Stimulated activated CD4-positive, alpha-beta T cell treated with anti-CD3 and anti-CD28 coated beads, Interleukin-12 subunit alpha, Interleukin-12 subunit beta, amount 100 ng/mL, for 24 hours (primary cell): ENCODE results near the gene MAGIX.

ENCODE experiments used
- DNase-seq, 2 experiments: peaks; one replicate each; pipeline ENCODE4 v3.0.0-alpha.2; 2020; ENCODE audit warnings: low read depth in 2 of 2

MAGIX gene

DNA sequence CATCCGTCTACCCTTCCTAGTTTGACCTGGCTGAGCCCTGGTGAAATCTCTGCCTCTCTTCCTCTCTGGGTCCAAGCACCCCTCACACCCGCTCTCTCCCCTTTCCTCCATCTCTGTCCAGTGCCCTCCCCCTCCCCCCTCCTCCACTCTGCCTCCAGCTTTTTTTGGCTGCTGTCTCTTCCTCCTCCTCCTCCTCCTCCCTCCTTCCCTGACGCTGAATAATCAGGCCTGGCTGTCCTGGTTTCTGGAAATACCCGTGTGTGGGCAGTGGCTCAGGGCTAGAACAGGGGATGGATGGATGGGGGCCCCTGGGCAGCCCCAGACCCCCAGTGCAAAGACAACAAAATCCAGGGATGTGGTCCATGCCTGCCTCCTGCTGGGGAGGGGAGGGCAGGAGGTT is 42.2 kb downstream of the MAGIX start:
- DNase-seq: no peak

DNA sequence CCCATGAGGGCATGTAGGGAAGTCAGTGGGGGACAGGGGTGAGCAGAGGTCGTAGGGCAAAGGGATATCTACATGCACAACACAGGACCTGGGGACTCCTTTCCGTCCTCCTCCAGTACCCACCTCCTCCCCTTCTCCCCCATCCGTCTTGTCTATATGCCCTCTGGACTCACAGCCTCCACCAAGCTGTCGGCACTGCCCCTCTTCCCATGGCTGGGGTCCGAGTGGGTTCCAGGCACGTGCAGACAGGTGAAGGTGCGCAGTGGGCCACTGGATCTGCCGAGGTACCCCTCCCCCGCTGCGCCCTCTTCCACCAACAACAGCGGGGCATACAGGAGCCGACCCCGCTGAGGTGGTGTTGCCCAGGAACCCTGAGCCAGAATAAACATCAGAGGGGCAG is 42.9 kb downstream of the MAGIX start:
- DNase-seq: no peak

DNA sequence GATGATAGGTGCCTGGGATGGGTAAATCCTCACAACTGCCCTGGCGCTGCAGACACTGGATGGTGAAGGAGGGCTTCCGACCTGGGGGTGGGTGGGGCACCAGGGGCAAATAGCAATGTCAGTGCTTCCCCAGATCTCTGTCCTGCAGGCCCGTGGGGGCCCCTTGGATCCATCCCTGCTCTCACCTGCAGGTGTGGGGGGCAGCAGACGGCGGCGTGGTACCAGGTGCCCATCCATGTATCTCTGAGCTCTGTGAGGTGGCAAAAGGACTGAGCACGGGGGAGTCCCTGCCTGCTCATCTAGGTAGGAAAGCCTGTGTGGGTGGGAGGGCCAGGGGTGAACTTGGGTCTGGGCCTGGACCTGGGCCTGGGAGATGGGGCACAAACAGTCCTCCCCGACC is 44.0 kb downstream of the MAGIX start:
- DNase-seq: no peak

DNA sequence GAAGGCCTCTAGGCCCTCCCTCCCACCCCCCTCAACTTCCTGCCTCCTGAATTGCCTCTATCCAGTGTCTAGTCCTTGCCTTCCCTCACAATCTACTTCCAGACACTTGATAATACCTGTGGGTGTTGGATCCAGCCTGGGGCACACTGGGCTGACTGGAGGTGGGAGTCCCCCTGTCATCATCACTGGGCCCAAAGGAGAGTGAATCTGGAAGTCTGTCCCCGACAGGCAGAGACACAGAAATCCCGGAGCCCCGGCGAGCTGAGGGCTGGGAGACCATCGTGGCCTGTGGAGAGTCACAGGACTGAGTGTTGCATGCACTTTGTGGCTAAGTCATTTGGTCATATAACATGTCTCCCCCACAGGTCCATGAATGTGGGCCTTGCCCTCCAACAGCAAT is 45.8 kb downstream of the MAGIX start:
- no peak for DNase-seq

DNA sequence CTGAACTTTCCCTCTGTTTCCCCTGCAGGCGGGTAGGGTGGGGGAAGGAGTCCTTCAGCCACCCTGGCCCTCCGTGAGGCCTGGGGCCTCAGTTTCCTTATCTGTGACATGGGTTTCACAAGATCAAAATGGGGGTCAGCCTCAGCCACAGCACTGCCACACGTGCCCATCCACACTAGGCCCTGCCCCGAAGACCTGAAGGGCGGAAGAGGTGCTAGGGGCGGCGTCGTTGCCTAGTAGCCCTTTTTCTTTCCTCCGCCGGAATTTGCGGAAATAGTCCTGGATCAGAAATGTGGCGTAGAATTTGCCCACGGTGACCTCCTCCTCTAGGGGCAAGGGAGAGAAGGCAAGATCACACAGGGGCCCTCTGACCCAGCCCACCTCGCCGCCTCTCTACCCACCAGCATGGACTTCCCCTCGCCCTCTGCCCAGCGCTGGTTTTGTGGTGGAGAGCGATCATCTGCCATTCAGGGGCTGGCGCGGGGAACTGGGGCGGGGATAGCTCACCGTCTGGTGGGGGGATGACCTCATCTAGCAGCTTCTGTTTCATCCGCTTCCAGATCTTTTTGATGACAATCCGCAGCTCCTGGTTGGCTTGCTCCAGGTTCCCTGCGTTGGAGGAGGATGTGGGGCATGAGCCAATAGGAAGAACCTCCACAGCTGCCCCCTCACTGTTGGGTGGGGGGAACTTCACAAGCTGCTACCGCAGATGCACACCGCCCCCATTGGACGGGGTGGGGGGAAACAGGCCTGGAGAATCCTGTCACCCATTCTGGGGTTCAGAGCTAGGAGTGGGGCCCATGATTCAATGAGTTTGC is 47.1 kb downstream of the MAGIX start:
- DNase-seq: no peak

DNA sequence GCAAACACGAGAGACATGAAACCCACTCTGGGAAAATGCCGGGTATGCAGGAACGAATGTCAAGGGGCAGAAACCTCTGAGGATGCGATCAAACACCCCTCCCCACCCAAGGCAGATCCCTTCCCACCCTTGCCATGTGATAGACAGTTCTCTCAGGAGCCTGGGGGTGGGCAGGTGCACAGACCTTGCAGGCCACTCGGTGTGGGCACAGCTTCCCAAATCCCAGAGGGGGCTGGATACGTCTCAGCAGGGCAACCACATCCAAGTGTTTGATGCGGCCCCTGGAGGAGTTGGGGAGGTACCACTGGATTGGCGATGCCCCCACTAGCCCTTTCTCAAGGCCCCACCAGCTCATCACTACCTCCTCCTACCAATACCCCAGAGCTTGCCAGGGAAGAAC is 47.8 kb downstream of the MAGIX start:
- DNase-seq: no peak

DNA sequence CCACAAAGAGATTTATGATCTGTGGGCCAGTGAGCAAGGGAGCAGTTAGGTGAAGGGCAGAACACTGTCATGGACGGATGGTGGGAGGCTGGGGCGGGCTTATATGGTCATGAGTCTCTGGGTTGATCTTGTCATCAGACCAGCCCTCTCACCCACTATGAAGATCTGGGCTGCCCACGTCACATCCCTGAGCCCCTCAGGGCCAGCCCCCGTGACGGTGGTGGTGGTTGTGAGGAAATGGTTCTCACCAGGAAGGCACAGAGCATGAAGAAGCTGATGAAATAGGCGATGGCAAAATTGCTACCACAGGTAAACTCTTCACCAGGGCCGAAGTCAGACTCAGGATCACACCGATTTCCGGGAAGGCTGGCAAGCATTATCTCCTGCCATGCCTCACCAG is 48.5 kb downstream of the MAGIX start:
- no peak for DNase-seq

DNA sequence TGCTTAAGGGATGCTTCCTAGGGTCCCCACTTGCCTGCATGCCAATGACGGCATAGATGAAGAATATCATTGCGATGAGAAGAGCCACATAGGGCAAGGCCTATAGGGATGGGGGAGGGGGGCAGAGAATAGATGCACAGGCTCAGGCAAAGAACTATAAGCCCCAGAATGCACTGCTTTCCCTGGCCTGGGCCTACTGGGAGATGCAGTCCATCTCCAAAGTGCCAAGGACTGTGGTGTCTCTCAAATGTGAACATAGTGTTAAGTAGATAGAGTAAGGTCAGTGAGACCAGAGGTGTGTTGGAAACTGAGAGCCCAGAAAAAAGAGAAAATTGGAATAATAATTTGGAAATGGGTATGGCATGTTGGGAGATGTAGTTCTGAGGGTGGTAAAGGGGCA is 49.7 kb downstream of the MAGIX start:
- DNase-seq: no peak

DNA sequence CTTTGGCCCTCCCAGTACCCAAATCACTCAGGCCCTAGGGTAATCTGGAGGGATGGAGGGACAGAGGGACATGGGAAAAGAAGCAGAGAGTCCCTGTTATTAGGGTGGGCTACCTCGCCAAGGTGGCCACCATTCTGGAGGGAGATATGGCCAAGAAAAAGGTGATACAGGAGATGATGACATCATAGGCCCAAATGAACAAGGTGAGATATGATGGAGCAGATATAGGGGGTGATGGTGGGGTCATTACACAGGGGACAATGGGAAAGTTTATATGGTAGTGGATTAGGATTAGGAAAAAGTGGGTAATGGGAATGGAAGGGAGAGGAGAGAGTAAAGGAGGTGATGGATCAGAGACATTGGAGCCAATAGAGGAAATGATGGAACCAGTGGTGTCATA is 50.3 kb downstream of the MAGIX start:
- no peak for DNase-seq

DNA sequence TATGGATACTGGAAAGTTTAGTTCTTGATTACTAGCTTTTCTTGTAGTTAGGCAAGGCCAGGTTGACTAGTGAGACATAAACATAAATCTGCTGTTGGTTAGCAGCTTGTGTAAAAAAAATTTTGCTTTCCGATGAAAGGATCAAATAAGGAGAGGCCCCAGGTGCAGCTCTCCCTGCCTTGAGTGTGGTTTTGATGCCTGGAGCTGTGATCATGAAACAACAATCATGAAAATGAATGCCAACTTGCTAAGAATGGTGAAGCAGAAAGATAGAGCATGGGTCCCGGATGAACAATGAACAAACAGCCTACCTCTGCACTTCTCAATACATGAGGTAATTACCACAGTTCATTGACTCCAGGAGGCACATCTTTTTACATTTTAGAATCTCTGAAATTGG is 51.9 kb downstream of the MAGIX start:
- DNase-seq: no peak

DNA sequence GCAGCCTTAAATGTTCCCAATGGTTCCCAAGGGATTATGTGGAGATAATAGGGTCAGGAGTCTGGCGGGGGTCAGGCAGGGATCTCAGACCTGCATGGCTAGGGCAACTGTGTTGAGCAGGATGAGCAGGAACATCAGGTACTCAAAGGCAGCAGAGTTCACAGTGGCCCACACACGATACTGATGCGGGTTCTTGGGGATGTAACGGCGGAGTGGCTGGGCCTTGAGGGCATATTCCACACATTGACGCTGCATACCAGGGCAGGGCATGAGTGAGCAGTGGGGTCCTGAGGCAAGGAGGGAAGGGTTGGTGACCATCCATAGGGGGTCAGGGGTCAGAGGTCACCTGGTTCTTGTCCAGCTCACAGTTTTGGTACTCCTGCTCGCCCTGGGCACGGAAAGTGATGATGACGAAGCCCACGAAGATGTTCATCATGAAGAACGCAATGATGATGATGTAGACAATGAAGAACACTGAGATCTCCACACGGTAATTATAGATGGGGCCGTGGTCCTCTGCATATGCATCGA is 52.5 kb downstream of the MAGIX start:
- no peak for DNase-seq
